Stimulated activated naive CD8-positive, alpha-beta T cell treated with anti-CD3 and anti-CD28 coated beads, Interleukin-15, amount 100 ng/mL, for 72 hours (primary cell): ENCODE measurements around the gene AUTS2.

Source experiments
- ATAC-seq: fragments of 150-1000 bp; cut with Tn5 transposase; 2 replicates; pipeline ENCODE4 v1.10.0; 2021; ENCODE audit warnings: mild to moderate bottlenecking, moderate library complexity
- DNase-seq, 2 donors: peaks; one replicate each; pipeline ENCODE4 v3.0.0; 2021 to 2022
- H3K27ac Mint-ChIP-seq, 2 donors: one replicate each; pipeline ENCODE4 v1.8.0; 2022; ENCODE audit warnings: mild to moderate bottlenecking in 2 of 2, mixed read lengths in 2 of 2, moderate library complexity in 2 of 2
- H3K27me3 Mint-ChIP-seq: one replicate; pipeline ENCODE4 v1.8.0; 2022; ENCODE audit warnings: mixed read lengths
- H3K4me1 Mint-ChIP-seq: one replicate; pipeline ENCODE4 v1.8.0; 2022; ENCODE audit warnings: mild to moderate bottlenecking, mixed read lengths
- H3K4me3 Mint-ChIP-seq, 2 donors: one replicate each; pipeline ENCODE4 v1.8.0; 2022; ENCODE audit warnings: mild to moderate bottlenecking in 2 of 2, mixed read lengths in 2 of 2, moderate library complexity in 1 of 2
- H3K9me3 Mint-ChIP-seq, 2 donors: one replicate each; pipeline ENCODE4 v1.8.0; 2022; ENCODE audit warnings: mixed read lengths in 2 of 2

Gene AUTS2

DNA sequence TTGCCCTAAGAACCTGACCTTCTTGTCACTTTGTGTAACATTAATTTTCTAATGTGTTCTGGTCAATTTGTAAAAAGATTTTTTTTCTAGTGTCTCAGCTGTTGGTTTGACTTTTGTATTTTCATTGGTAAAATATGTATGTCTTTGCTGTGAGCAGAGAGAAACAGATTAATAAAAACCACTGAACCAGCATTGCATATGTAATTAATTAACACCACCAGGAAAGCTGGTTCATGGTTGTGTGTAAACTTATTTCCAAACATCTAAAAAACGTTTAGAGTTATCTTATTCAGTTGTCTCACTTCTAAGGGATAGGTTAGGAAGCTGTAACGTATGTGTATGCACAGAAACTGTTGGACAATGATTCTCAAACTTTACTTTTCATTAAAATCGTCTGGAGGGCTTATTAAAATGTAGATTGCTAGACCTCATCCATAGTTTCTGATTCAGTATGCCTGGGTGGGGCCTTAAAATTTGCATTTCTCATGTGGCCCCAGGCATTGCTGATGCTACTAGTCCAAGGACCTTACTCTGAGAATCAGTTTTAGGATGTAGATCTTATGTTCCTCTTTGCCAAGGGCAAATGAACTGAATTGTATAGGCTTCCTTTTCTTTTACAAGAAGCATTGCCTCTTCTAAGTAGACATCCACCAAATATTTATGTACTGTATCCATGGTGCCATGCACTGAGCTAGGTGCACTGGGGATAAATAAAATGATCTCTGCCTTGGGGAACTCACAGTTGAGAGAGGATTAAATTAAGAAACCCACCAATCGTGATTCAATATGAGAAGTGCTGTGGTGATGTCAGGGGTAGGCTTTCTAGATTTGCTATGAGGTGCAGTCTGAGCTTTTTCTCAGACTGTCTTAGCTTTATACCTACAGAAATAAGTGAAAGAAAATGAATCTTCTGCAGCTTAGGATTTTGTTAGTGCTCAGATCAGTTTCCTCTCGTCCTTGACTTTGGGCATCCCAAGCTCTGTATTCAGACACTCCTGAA, 98.7 kb downstream of the AUTS2 start:
- ATAC-seq (no peak), DNase-seq (no peak)
- Mint-ChIP-seq H3K4me1 (peaks cover 11% of the 10 kb centered on the region), H3K27me3 (peaks cover 11% of the 10 kb centered on the region), H3K4me3 (no peak overlapping the region), H3K9me3 (no peaks in the 10 kb centered on the region), H3K27ac (no peak overlapping the region)

DNA sequence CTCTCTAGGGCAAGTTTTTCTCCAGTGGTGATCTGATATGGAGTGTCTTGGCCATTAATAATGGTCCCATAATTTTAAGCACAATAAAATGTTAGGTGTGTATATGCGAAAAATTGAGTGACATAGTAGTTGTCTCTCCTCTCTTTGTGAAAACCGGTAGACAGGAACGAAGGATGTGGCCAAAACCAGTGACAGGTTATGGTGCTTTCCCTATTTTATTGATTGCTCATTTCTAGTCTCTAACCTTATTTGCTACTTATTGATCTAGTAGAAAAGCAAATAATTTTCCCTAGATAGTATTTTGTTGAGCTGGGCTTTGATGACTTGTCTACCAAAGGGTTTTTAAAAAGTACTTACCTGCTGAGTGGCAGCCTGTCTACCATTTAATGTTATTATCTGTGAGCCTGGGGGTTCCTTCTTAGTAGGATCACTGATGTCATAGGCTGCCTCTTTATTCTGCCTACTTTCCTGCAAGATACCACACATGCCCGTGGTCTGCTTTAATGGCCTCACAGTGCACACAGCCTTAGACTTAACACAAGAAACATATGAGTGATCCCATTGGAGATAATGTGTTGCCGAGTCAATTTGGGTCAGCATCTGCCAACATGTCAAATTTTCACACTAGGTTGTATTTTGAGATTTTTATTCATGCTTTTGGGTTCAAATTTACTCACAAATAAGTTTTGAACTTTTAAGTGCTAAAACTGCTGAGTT, 100.0 kb downstream of the AUTS2 start:
- no peak overlapping the region for H3K27ac Mint-ChIP-seq
- peaks cover 7% of the 10 kb centered on the region for H3K27me3 Mint-ChIP-seq
- no peak for ATAC-seq
- no peak for DNase-seq
- no peaks in the 10 kb centered on the region for H3K9me3 Mint-ChIP-seq
- H3K4me1 Mint-ChIP-seq = peaks cover 11% of the 10 kb centered on the region
- H3K4me3 Mint-ChIP-seq = no peak overlapping the region

- H3K4me3 Mint-ChIP-seq = no peak overlapping the region
- H3K4me1 Mint-ChIP-seq = peaks cover 11% of the 10 kb centered on the region
- no peak for ATAC-seq
These were observed 101.7 kb downstream of the AUTS2 start for GRCh38 chr7:69699931-69700330.

DNA sequence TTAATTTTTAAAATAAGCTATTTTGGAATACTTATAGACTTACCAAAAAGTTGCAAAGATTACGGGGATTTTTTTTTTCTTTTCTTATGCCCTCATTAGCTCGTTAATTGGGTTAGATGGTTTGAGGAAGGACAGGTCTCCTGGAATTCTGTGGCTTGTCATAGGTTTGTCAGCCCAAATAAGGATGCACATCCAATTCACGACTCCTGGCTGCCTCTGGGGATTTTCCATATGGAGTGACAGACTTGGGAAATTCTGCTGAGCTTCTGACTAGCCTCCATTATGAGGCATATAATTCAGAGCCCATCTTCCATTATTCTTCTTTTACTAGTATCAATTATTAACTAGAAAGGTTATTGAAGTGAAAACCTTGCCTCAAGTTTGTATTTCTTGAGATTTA, 102.1 kb downstream of the AUTS2 start:
- Mint-ChIP-seq H3K27ac (no peak overlapping the region), H3K4me1 (peaks cover 11% of the 10 kb centered on the region), H3K4me3 (no peak overlapping the region), H3K9me3 (no peaks in the 10 kb centered on the region), H3K27me3 (no peaks in the 10 kb centered on the region)
- ATAC-seq (no peak), DNase-seq (no peak)

More at GRCh38 chr7:69699931-69700330, 101.7 kb downstream of the AUTS2 start:
- no peaks in the 10 kb centered on the region for H3K27me3 Mint-ChIP-seq
- no peak overlapping the region for H3K27ac Mint-ChIP-seq
- no peaks in the 10 kb centered on the region for H3K9me3 Mint-ChIP-seq
- no peak for DNase-seq

DNA sequence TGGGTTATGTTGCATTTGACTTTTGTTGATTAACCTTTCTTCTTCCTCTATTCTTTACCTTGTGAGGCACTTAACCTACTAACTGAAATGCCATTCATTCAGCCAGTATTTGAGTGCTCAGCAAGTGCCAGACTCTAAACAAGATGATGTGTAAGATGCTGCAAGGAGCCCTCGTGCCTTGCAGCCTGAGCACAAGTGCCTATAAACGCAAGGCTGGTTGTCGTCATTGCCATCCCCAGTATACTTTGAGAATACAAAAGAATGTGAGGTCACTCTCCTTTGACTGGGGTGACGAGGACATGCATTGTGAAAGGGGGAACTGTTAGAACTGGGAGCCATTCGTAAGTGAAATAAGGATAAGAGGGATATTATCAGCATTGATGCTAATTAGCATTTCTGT, 103.0 kb downstream of the AUTS2 start:
- H3K4me1 Mint-ChIP-seq = peaks cover 4% of the 10 kb centered on the region
- DNase-seq (no peak), ATAC-seq (no peak)
- H3K27me3 Mint-ChIP-seq = peaks cover 7% of the 10 kb centered on the region
- H3K9me3 Mint-ChIP-seq = no peaks in the 10 kb centered on the region
- no peak overlapping the region for H3K27ac Mint-ChIP-seq
- H3K4me3 Mint-ChIP-seq = no peak overlapping the region

- DNase-seq (no peak), ATAC-seq (no peak)
- Mint-ChIP-seq H3K9me3 (no peaks in the 10 kb centered on the region), H3K4me3 (no peak overlapping the region), H3K27me3 (peaks cover 9% of the 10 kb centered on the region), H3K4me1 (no peaks in the 10 kb centered on the region), H3K27ac (no peak overlapping the region)
These were observed 104.1 kb downstream of the AUTS2 start for GRCh38 chr7:69702357-69702756.

DNA sequence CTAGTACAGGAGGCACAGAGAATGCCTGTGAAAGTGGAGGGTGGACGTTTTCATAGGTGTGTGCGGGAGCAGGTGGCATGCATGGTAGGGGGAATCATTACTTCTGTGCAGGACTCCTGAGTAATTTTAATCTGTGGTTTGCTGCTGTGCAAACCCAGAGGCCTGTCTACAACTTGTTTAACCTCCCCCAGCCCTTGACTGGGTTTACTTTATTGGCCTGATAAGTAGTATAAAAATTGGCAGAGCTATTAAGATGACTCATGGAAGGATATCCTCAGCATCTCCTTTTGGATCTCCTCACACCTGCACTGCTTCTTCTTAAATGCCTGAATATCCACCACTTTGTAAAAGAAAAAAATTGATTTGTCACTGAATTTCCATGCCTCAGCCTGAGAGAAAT, 104.8 kb downstream of the AUTS2 start:
- H3K4me1 Mint-ChIP-seq = no peaks in the 10 kb centered on the region

GRCh38 chr7:69706070-69706469, 107.8 kb downstream of the AUTS2 start:
- Mint-ChIP-seq H3K4me3 (no peak overlapping the region), H3K9me3 (no peaks in the 10 kb centered on the region), H3K4me1 (no peaks in the 10 kb centered on the region), H3K27me3 (peaks cover 29% of the 10 kb centered on the region), H3K27ac (no peak overlapping the region)
- ATAC-seq = no peak
- DNase-seq = no peak

More for the DNA sequence above, 104.8 kb downstream of the AUTS2 start:
- no peak overlapping the region for H3K4me3 Mint-ChIP-seq
- H3K27ac Mint-ChIP-seq = no peak overlapping the region
- DNase-seq (no peak), ATAC-seq (no peak)
- H3K9me3 Mint-ChIP-seq = no peaks in the 10 kb centered on the region
- peaks cover 11% of the 10 kb centered on the region for H3K27me3 Mint-ChIP-seq

- Mint-ChIP-seq H3K4me3 (no peak overlapping the region), H3K9me3 (no peaks in the 10 kb centered on the region), H3K27ac (no peak overlapping the region), H3K4me1 (no peaks in the 10 kb centered on the region), H3K27me3 (peaks cover 29% of the 10 kb centered on the region)
- DNase-seq (no peak), ATAC-seq (no peak)
These were observed 110.6 kb downstream of the AUTS2 start for GRCh38 chr7:69708857-69709256.

DNA sequence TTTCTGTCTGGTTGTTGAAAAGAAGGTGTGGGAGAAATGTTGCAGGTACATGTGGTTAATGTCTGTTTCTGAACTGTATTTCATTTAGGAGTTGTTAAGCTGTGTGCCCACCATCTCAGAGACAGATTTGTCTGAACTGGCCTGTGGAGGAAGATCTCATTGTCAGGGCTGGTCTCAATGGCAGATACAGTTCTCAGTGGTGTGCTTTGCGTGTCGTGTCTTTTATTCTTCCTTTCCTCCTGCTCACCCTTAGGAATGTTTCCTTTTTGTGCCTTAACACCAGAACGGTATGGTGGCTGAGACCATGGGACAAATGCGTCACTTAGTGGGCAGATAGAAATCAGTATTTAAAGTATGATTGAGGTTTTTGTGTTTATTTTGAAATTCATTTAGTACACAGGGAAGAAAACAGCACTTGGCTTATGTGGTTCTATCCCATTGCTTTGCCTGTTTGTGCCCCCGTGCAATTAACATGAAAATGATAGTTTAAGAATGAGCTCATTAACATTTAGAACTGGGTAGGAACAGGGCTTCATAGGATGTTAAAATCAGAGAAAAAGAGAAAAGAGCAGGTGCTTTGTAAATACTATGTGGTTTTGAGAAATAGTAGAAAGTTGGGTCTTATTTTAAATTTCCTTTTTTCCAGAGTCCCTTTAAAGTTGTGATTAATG, 112.6 kb downstream of the AUTS2 start:
- Mint-ChIP-seq H3K4me3 (no peak overlapping the region), H3K9me3 (no peaks in the 10 kb centered on the region), H3K4me1 (no peaks in the 10 kb centered on the region), H3K27me3 (peaks cover 35% of the 10 kb centered on the region), H3K27ac (no peak overlapping the region)
- DNase-seq (no peak), ATAC-seq (no peak)

GRCh38 chr7:69714886-69715576, 116.8 kb downstream of the AUTS2 start:
- no peak for DNase-seq
- Mint-ChIP-seq H3K4me1 (no peaks in the 10 kb centered on the region), H3K9me3 (no peaks in the 10 kb centered on the region), H3K27me3 (peaks cover 19% of the 10 kb centered on the region), H3K4me3 (no peak overlapping the region), H3K27ac (no peak overlapping the region)
- ATAC-seq = no peak

DNA sequence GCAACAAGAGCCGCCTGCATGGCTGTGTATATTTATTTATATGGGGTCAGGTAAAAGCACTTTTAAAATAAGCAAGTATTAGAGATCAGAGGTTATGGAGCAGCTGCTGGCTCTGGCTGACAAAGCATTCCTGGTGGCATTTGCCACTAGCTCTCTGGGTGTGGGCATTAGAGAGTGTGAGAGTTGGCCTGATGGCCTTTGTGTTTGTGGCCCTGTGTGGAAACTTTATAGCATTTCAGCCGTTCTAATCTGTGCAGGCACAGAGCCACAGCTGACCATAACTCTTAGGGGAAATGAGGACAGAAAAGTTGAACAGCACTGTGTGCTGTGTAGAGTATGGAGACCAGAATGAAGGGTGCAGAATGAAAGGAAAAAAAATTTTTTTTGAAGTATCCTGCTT, 118.9 kb downstream of the AUTS2 start:
- ATAC-seq (no peak), DNase-seq (no peak)
- Mint-ChIP-seq H3K27ac (no peak overlapping the region), H3K9me3 (no peaks in the 10 kb centered on the region), H3K4me1 (no peaks in the 10 kb centered on the region), H3K27me3 (peaks cover 10% of the 10 kb centered on the region), H3K4me3 (no peak overlapping the region)

GRCh38 chr7:69719717-69720116, 121.4 kb downstream of the AUTS2 start:
- no peak overlapping the region for H3K4me3 Mint-ChIP-seq
- H3K27me3 Mint-ChIP-seq = peaks cover 10% of the 10 kb centered on the region
- H3K27ac Mint-ChIP-seq = no peak overlapping the region
- no peak for DNase-seq
- ATAC-seq = no peak
- H3K4me1 Mint-ChIP-seq = no peaks in the 10 kb centered on the region
- no peaks in the 10 kb centered on the region for H3K9me3 Mint-ChIP-seq

DNA sequence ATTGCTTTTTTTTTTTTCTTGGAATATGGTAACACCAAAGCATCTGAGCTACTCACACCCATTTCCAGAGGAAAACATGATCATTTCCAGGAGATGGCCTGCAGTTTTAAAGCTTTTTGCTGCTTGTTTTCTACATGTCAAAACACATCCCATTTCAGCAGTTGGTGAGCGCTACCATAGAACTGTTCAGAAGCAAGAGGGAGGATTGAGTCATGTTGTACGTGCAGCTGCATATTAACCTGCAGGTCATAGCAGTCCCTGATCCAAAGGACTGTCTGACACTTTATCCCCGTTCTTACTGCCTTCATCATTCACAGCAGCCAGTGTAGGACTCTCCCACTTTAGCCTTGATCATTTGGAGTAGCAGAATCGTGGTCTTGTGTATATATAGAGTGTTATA, 124.6 kb downstream of the AUTS2 start:
- no peak for DNase-seq
- peaks cover 4% of the 10 kb centered on the region for H3K27me3 Mint-ChIP-seq

DNA sequence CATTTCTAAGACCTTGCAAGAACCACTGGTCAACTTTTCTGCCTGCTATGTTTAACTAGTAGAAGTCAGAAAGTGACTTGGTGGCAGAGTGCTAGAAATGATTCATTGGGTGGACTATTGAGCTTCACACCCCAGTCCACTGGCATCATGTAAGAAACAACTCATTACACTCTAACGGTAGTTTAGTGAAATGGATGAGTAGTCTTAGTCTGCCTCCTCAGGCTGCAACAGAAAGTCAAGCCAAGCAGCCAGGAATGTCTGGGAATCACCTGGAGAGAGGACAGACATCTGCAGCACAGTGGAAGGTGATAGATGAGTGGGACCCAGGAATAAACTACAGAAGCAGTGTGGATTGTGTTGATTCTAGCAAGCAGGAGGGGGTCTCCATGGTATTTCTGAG, 125.4 kb downstream of the AUTS2 start:
- peaks cover 0 to 7% of the 10 kb centered on the region in 2 donors for H3K9me3 Mint-ChIP-seq

More for the DNA sequence above, 124.6 kb downstream of the AUTS2 start:
- no peak overlapping the region for H3K4me3 Mint-ChIP-seq
- no peaks in the 10 kb centered on the region for H3K4me1 Mint-ChIP-seq
- ATAC-seq = no peak
- peaks cover 0 to 3% of the 10 kb centered on the region in 2 donors for H3K9me3 Mint-ChIP-seq
- no peak overlapping the region for H3K27ac Mint-ChIP-seq

More for the DNA sequence above, 125.4 kb downstream of the AUTS2 start:
- Mint-ChIP-seq H3K4me3 (no peak overlapping the region), H3K27ac (no peak overlapping the region), H3K27me3 (peaks cover 8% of the 10 kb centered on the region), H3K4me1 (no peaks in the 10 kb centered on the region)
- DNase-seq = no peak
- ATAC-seq = no peak
